Heart left ventricle (tissue), 16 donors: ENCODE measurements around the gene YY1. TPM values are rescaled to one million over a fixed set of nuclear protein-coding genes. Genes with fewer than 3 reads are reported as not detected.
A peak's percentile ranks its signal among the peaks of the same experiment; 100 is the strongest.

Source experiments
- ATAC-seq, 4 donors: fragments of 200-7000 bp; cut with Tn5 transposase; one replicate each; pipeline ENCODE4 v1.9.1; 2020 to 2022; ENCODE audit warnings: moderate library complexity in 4 of 4, mild to moderate bottlenecking in 3 of 4, moderate number of reproducible peaks in 1 of 4
- DNase-seq, 5 donors: peaks; one replicate each; pipeline ENCODE4 v3.0.0-alpha.2; 2020
- H3K27ac ChIP-seq, 12 donors: fragments of 200-600 bp; sonication (generic) in 4 of 12; one replicate each; pipeline versions ENCODE4 v1.5.0 to v1.8.0; 2016 to 2022; ENCODE audit warnings: mild to moderate bottlenecking in 2 of 12
- H3K27me3 ChIP-seq, 9 donors: fragments of 200-600 bp; sonication (generic) in 2 of 9; one replicate each; pipeline versions ENCODE4 v1.5.1 to v1.8.0; 2016 to 2022; ENCODE audit warnings: mild to moderate bottlenecking in 3 of 9
- H3K36me3 ChIP-seq, 9 donors: fragments of 200-600 bp; sonication (generic) in 2 of 9; one replicate each; pipeline versions ENCODE4 v1.5.0 to v1.8.0; 2018 to 2022; ENCODE audit warnings: mild to moderate bottlenecking in 2 of 9
- H3K4me1 ChIP-seq, 12 donors: fragments of 200-600 bp; sonication (generic) in 4 of 12; one replicate each; pipeline versions ENCODE4 v1.5.0 to v1.8.0; 2016 to 2022; ENCODE audit warnings: mild to moderate bottlenecking in 3 of 12
- H3K4me3 ChIP-seq, 12 donors: fragments of 200-600 bp; sonication (generic) in 4 of 12; one replicate each; pipeline versions ENCODE4 v1.5.0 to v1.8.0; 2017 to 2022; ENCODE audit warnings: mild to moderate bottlenecking in 9 of 12, moderate library complexity in 4 of 12
- H3K9me3 ChIP-seq, 12 donors: fragments of 200-600 bp; sonication (generic) in 4 of 12; one replicate each; pipeline versions ENCODE4 v1.5.0 to v1.8.0; 2016 to 2022; ENCODE audit warnings: mild to moderate bottlenecking in 1 of 12
- POLR2A ChIP-seq, 2 donors: fragments of 450-650 bp; IDR thresholded peaks; one replicate each; pipeline ENCODE4 v1.6.1; 2017; ENCODE audit warnings: antibody characterized with exemption in 2 of 2, mild to moderate bottlenecking in 2 of 2, moderate library complexity in 2 of 2
- WGBS, 4 donors: extraction: QIAGEN DNeasy Blood & Tissue Kit in 2 of 4; methylation state at CpG; one replicate each; pipeline versions ENCODE4 v1.1.5 to v1.1.7; 2013 to 2018; 5-methylcytosine and 5-hydroxymethylcytosine counted together
- intact Hi-C, 10 donors: fragments of 100-400 bp; cut with DNase I; formaldehyde crosslinking; loops; one replicate each; pipeline versions ENCODE4 v1.11.1 to v1.14.2; 2022
- polyA plus RNA-seq, 2 donors: library from polyadenylated mRNA; stranded (reverse); fragments of 200-250 nt; gene quantifications; one replicate each; pipeline ENCODE4 v1.2.3, GENCODE V29; 2013
- total RNA-seq, 9 donors: library from RNA; depleted of rRNA in 2 of 9; stranded (reverse); fragments of >200 nt in 2 of 9; fragmentation: NEBNext Ultra II Directional in 3 of 9; extraction: Animal tissue kit (Norgen Biotek cat#: 25700) in 3 of 9; gene quantifications; one replicate each; pipeline versions ENCODE4 v1.1.0 to v1.2.4, GENCODE V29; 2016 to 2023
- TF ChIP-seq, protein P1 (sequence below), 12 donors: fragments of 200-600 bp; sonication (generic) in 4 of 12; IDR thresholded peaks; one replicate each; pipeline versions ENCODE4 v1.5.0 to v1.8.0; 2018 to 2022; ENCODE audit warnings: antibody characterized with exemption in 12 of 12, mild to moderate bottlenecking in 5 of 12
- donor health status: ischemic (EF 13 %, LVEDD 7.1; RV severe dilation, severe dysfunction).
- donor health status: healthy with polysubstance abuse.
- donor health status: DM: no; HTN: yes; CAD: no.
- donor health status: DM: no; HTN: no; CAD: no.
- donor health status: ischemic (EF 25% LVEDD 6.9; RV normal size, moderate dysfunction).
- donor health status: ischemic (EF 25% LVEDD 5.7; RV mildly dilated, moderate dysfunction).
- donor health status: healthy.
- donor health status: DM: yes; HTN: yes; CAD: no.
- donor health status: ischemic (EF 35%, LVEDD 5.7; RV mildly dilated, moderate dysfunction).
- donor health status: nonischemic (EF 11% LVEDD 7.7; RV severe dilation, severe dysfunction).
- donor health status: DM: yes; HTN: yes; CAD: no.
- donor health status: PGD.
- donor health status: ischemic (EF 29% LVEDD 5.4; RV normal size, mild dysfunction).
- donor health status: nonischemic (EF 23%, LVEDD 6.1; RV moderate dilation, normal function).

The YY1 gene
- total and polyA plus RNA-seq, 11 donors: 18.4 to 59.7 (median 45.1) TPM

DNA sequence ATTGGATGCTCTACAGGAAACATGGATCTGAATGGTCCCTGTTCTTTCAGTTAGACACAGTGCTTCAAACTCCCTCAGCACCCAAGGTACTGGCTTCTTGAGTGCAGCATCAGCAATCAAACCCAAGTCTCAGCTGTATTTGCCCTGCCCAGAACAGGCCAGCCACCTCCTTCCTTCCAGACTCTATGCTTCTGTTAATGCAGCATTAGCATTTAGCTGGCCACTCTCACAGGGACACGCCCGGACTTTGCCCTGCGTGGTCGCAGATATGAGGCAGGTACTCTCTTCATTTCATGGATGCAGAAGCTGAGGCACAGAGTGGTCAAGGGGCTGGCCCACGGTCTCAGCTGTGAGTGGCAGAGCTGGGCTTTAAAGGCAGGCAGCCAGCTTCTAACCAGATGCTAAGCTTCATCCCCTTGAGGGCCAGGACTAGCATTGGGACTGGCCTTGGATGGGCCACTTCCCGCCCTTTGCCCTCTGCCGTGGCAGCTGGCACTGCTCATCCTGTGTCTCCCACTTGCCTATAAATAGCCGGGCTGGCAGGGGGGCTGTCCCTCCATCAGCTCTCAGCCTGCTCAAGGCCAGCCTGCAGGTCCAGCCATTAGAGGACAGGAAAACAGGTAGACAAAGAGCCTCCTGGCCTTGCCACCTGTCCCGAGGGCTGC lies 82.7 kb downstream of the YY1 start:
- WGBS, 4 donors: 59 to 77% (median 68%) methylated on average over 8 to 9 of the region's 9 CpGs
- peak; percentile 24 to 55 (median 36) for ATAC-seq

DNA sequence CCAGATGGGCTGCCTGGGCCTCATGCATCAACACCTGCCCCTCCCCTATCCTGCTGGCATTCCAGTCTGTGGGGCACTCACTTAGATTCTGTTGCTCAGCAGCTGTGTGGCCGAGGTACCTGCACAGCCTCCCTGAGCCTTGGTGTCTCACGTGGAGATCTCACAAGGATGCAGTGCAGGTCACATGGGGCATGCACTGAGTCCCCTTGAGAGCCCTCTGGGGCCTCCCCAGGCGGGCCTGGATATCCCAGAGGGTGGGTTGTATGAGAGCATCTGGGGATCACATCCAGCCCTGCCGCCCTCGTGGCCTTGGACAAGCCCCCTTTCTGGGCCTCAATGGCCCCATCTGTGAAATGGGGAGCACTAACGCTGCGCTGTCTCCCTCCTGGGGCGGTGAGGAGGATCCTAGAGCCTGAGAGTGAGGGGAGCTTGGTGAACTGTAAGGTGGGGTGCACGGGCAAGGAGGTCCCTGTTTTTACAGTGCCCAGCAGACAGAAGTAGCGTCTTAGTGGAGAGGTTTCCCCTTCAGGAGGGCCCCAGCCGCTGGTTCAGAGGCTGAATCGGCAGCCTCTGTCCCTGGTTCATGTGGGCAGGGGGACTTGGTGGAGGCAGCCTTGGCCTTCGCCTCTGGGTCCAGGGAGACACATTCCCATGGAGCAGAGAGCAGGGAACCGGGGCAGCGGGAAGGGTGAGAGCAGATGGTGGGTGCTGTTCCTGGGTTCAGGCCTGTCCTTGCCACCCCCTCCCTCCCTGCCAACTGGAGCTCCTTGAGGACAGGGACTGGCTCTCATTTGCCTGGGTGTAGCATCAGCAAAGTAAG lies 83.4 kb downstream of the YY1 start:
- H3K4me3 ChIP-seq: no peak overlapping the region
- TF ChIP-seq POLR2A (IDR thresholded peaks at IDR 0.05): no peak
- TF ChIP-seq, protein P1, sequence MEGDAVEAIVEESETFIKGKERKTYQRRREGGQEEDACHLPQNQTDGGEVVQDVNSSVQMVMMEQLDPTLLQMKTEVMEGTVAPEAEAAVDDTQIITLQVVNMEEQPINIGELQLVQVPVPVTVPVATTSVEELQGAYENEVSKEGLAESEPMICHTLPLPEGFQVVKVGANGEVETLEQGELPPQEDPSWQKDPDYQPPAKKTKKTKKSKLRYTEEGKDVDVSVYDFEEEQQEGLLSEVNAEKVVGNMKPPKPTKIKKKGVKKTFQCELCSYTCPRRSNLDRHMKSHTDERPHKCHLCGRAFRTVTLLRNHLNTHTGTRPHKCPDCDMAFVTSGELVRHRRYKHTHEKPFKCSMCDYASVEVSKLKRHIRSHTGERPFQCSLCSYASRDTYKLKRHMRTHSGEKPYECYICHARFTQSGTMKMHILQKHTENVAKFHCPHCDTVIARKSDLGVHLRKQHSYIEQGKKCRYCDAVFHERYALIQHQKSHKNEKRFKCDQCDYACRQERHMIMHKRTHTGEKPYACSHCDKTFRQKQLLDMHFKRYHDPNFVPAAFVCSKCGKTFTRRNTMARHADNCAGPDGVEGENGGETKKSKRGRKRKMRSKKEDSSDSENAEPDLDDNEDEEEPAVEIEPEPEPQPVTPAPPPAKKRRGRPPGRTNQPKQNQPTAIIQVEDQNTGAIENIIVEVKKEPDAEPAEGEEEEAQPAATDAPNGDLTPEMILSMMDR (IDR thresholded peaks at IDR 0.05): no peak
- no peak for ATAC-seq
- WGBS, 4 donors: 89 to 90% (median 89%) methylated on average over 9 to 15 of the region's 15 CpGs
- H3K9me3 ChIP-seq: no peaks in the 10 kb centered on the region
- H3K27me3 ChIP-seq: no peaks in the 10 kb centered on the region
- H3K27ac ChIP-seq: no peak overlapping the region
- peaks cover 0 to 17% (median 8%) of the 10 kb centered on the region in 12 donors for H3K4me1 ChIP-seq
- peak in 2 of 5 donors; percentile 11 to 53 for DNase-seq
- intact Hi-C loops: no loop called here
- no peaks in the 10 kb centered on the region for H3K36me3 ChIP-seq

More for the DNA sequence above, 82.7 kb downstream of the YY1 start:
- peak in 2 of 5 donors; percentile 63 to 64 for DNase-seq
- Histone ChIP-seq H3K36me3 (no peaks in the 10 kb centered on the region), H3K9me3 (no peaks in the 10 kb centered on the region), H3K4me3 (no peak overlapping the region), H3K27me3 (no peaks in the 10 kb centered on the region), H3K27ac (no peak overlapping the region), H3K4me1 (peaks cover 0 to 17% (median 8%) of the 10 kb centered on the region in 12 donors)
- intact Hi-C loops: no loop called here
- TF ChIP-seq, protein P1 (IDR thresholded peaks at IDR 0.05): no peak
- TF ChIP-seq POLR2A (IDR thresholded peaks at IDR 0.05): no peak

DNA sequence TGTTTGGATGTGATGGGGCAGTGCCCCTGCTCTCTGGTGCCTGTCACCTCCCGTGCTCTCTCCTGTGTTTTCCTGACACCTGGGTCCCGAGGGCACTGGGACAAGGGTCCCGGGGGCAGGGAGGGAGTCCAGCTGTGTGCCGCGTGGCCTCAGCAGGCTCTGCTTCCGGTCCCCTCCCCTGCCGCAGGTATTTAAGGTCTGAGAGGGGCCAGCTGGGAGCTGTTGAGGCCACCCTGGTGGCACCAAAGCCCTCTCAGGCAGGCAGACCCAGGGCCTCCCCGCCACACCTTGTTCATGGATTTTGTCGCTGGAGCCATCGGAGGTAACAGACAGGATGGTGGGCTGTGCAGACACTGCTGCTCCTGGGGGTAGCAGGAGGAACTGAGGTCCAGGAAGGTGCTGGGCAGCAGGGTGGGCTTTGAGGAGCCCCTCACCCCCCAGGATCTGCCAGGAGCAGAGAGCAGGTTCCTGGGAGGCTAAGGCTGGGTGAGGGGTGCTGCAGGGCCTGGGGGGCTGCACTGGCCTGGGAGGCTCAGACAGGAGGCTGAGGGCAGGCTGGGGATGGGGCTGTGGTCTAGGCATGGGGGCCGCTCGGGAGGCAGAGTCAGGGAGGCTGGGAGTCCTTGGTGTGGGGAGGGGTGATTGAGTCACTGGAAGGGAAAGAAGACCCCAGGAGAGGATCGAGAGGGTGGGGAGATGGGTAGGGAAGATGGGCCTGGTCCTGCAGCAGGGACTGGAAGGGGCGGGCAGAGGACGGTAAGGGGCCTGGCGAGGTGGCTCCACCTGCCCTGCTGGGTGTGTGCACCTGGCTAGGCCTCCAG lies 84.4 kb downstream of the YY1 start, which contains the start of gene SLC25A47:
SLC25A47 (plus strand) TSS at position 219 of the 821 bp plus-strand sequence; CDS start at position 295, 76 bp downstream.
- Histone ChIP-seq H3K27ac (no peak within 1 kb of the TSS), H3K9me3 (no peaks in the 10 kb centered on the region), H3K4me1 (peaks cover 0 to 10% (median 3%) of the 10 kb centered on the region in 12 donors), H3K27me3 (no peaks in the 10 kb centered on the region), H3K4me3 (no peak within 1 kb of the TSS), H3K36me3 (no peaks in the 10 kb centered on the region)
- ATAC-seq (no peak), DNase-seq (peak in 2 of 5 donors; percentile 15 to 46)
- TF ChIP-seq, protein P1 (IDR thresholded peaks at IDR 0.05): no peak
- TF ChIP-seq POLR2A (IDR thresholded peaks at IDR 0.05): no peak
- 91 to 94% (median 92%) methylated on average over 10 to 16 of the region's 16 CpGs for WGBS, 4 donors
- intact Hi-C loops: no loop called here
